Upper lobe of right lung (tissue), 1 donor: Measurements from ENCODE around the gene CCDC63. TPM values are rescaled to one million over a fixed set of nuclear protein-coding genes. Genes with fewer than 3 reads are reported as not detected.

Experiments
- ATAC-seq: fragments of 200-7000 bp; cut with Tn5 transposase; one replicate; pipeline ENCODE4 v1.9.1; 2020; ENCODE audit warnings: mild to moderate bottlenecking, moderate library complexity
- DNase-seq: peaks from one replicate; pipeline ENCODE4 v3.0.0-alpha.2; 2020
- H3K27ac ChIP-seq: fragments of 200-600 bp; one replicate; pipeline ENCODE4 v1.8.0; 2022
- H3K27me3 ChIP-seq: fragments of 200-600 bp; one replicate; pipeline ENCODE4 v1.8.0; 2022; ENCODE audit warnings: mild to moderate bottlenecking
- H3K36me3 ChIP-seq: fragments of 200-600 bp; one replicate; pipeline ENCODE4 v1.8.0; 2022
- H3K4me1 ChIP-seq: fragments of 200-600 bp; one replicate; pipeline ENCODE4 v1.8.0; 2022
- H3K4me3 ChIP-seq: fragments of 200-600 bp; one replicate; pipeline ENCODE4 v1.8.0; 2022; ENCODE audit warnings: mild to moderate bottlenecking
- H3K9me3 ChIP-seq: fragments of 200-600 bp; one replicate; pipeline ENCODE4 v1.8.0; 2022
- intact Hi-C: fragments of 100-400 bp; cut with DNase I; formaldehyde crosslinking; loops from one replicate; pipeline ENCODE4 v1.11.0; 2022
- total RNA-seq: library from RNA; stranded (reverse); fragmentation: NEBNext Ultra II Directional; extraction: Animal tissue kit (Norgen Biotek cat#: 25700); gene quantifications from one replicate; pipeline ENCODE4 v1.2.1, GENCODE V29; 2021
- TF ChIP-seq, protein P1 (sequence below): fragments of 200-600 bp; IDR thresholded peaks from one replicate; pipeline ENCODE4 v1.8.0; 2022; ENCODE audit warnings: antibody characterized with exemption
- donor health status: DM: no; HTN: yes; CAD: no; lungs with severe emphysema.

Gene CCDC63
- total RNA-seq, 1 donor from 2014 or later, result not detected

DNA sequence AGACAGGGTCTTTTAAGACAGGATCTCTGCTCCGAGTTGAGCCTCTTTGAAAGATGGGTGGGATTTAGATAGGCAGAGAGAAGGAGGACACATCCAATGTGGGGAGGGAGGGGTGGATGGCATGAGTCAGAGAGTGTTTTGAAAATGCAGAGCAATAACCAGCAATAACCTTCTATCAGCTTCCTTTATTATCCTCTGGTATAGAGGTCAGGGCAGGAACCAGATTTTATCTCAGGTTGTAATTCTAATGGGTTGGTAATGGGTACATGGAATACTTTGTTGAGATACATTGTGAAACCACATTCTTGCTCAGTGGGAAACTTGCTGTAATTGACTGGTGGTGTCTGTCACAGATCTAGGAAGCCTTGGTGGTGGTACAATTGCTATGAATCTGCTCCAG, 37.6 kb upstream of the CCDC63 start:
- no peaks in the 10 kb centered on the region for H3K4me1 ChIP-seq
- DNase-seq, result no peak
- no peaks in the 10 kb centered on the region for H3K27me3 ChIP-seq
- peak; percentile 33 for ATAC-seq
- H3K4me3 ChIP-seq, result no peak overlapping the region
- intact Hi-C loops, result no loop called here
- no peak overlapping the region for H3K27ac ChIP-seq
- H3K9me3 ChIP-seq, result peaks cover 4% of the 10 kb centered on the region
- TF ChIP-seq, protein P1, sequence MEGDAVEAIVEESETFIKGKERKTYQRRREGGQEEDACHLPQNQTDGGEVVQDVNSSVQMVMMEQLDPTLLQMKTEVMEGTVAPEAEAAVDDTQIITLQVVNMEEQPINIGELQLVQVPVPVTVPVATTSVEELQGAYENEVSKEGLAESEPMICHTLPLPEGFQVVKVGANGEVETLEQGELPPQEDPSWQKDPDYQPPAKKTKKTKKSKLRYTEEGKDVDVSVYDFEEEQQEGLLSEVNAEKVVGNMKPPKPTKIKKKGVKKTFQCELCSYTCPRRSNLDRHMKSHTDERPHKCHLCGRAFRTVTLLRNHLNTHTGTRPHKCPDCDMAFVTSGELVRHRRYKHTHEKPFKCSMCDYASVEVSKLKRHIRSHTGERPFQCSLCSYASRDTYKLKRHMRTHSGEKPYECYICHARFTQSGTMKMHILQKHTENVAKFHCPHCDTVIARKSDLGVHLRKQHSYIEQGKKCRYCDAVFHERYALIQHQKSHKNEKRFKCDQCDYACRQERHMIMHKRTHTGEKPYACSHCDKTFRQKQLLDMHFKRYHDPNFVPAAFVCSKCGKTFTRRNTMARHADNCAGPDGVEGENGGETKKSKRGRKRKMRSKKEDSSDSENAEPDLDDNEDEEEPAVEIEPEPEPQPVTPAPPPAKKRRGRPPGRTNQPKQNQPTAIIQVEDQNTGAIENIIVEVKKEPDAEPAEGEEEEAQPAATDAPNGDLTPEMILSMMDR, result no peak
- no peaks in the 10 kb centered on the region for H3K36me3 ChIP-seq

DNA sequence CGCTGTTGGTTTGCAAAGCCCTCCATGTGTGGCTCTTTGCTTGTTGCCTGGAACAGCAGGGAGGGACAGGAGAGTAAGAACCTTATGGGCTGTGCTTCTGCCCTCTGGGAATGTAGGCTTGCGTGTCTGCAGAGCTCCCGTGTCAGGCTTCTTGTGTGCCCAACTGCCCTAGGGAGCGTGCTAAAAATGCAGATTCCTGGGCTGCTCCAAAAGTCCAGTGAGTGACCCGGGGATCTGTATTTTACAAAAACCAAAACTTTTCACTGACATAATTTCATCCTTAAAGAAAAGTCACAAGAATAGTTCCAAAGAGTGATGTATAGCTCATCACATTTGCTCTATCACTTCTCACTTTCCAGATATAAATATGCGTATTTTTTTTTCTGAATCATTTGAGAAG, 34.8 kb upstream of the CCDC63 start:
- Histone ChIP-seq H3K27ac (no peak overlapping the region), H3K27me3 (no peaks in the 10 kb centered on the region), H3K36me3 (no peaks in the 10 kb centered on the region), H3K9me3 (no peaks in the 10 kb centered on the region), H3K4me3 (no peak overlapping the region), H3K4me1 (no peaks in the 10 kb centered on the region)
- ATAC-seq (no peak), DNase-seq (no peak)
- TF ChIP-seq, protein P1, result no peak
- intact Hi-C loops, result no loop called here

DNA sequence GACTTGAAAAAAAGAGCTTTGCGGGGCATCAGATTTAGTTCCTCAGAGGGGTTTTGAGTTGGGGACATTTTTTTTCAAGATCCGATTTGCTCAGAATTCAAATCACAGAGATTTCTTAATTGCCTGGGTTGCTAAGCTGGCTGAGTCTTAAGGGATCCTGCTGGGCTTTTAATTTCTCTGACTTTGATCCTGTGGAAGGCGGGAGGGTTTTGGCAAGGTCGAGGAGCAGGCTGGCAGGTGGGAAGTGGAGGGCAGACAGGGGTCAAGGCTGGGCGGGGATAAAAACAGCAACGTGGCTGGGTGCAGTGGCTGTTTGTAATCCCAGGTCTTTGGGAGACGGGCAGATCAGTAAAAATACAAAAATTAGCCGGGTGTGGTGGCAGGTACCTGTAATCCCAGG, 33.5 kb upstream of the CCDC63 start:
- ATAC-seq, result no peak
- Histone ChIP-seq H3K27ac (no peak overlapping the region), H3K9me3 (no peaks in the 10 kb centered on the region), H3K36me3 (no peaks in the 10 kb centered on the region), H3K4me1 (no peaks in the 10 kb centered on the region), H3K4me3 (no peak overlapping the region), H3K27me3 (no peaks in the 10 kb centered on the region)
- intact Hi-C loops, result no loop called here
- TF ChIP-seq, protein P1, result no peak
- no peak for DNase-seq

DNA sequence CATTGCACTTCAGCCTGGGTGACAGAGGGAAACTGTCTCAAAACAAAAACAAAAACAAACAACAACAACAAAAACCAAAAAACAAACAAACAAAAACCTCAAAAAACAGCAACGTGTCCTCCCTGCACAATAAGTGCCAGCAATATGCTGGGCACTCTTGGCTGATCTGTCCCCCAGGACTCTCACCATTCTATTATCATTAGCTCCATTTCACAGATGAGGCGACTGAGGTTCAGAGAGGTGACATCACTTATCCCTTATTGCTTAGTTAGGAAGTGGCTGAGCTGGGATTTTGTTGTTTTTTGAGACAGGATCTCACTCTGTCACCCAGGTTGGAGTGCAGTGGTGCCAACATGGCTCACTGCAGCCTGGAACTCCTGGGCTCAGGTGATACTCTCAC, 33.0 kb upstream of the CCDC63 start:
- DNase-seq (no peak), ATAC-seq (no peak)
- Histone ChIP-seq H3K4me1 (no peaks in the 10 kb centered on the region), H3K27ac (no peak overlapping the region), H3K27me3 (no peaks in the 10 kb centered on the region), H3K4me3 (no peak overlapping the region), H3K36me3 (no peaks in the 10 kb centered on the region), H3K9me3 (no peaks in the 10 kb centered on the region)
- intact Hi-C loops, result no loop called here
- TF ChIP-seq, protein P1, result no peak

DNA sequence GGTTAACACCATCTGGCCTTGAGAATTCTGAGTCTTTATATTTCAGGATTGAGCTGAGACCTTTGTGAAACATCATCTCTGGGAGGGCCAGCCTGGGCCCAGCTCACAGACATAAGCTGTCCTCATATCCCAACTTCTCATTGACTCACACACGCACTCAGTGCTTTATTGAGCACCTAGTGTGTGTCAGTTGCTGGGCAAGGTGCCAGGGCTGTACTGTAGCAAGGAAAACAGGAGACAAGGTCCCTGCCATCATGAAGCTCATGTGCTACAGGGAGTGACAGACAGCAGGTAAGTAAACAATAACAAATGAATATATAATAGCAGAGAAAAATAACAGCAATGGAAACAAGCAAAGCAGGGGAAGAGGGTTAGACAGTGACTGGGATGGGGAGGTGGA, 30.5 kb upstream of the CCDC63 start:
- TF ChIP-seq, protein P1, result no peak

DNA sequence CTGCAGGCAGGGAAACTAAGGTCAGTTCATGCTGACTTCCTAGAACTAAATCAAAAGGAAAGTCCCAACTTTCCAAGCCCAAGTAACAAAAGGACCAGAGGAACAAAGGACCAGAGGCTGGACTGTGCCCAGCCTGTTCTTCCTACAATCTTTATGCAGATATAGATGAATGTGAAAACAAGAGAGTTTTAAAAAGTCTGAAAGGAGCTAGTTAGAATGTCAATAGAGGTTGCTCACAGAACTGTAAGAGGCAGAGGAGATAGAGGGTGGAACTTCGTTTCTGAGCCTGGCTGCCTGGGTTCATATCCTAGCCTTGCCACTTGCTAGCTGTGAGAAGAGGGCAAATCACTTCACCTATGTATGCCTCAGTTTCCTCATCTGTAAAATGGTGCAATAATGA, 30.0 kb upstream of the CCDC63 start:
- intact Hi-C loops, result no loop called here
- H3K4me1 ChIP-seq, result no peaks in the 10 kb centered on the region
- TF ChIP-seq, protein P1, result no peak
- DNase-seq, result no peak
- H3K4me3 ChIP-seq, result no peak overlapping the region
- H3K27me3 ChIP-seq, result no peaks in the 10 kb centered on the region
- H3K27ac ChIP-seq, result no peak overlapping the region
- no peaks in the 10 kb centered on the region for H3K9me3 ChIP-seq
- no peaks in the 10 kb centered on the region for H3K36me3 ChIP-seq
- no peak for ATAC-seq

More for the DNA sequence above, 30.5 kb upstream of the CCDC63 start:
- no peaks in the 10 kb centered on the region for H3K36me3 ChIP-seq
- no peaks in the 10 kb centered on the region for H3K9me3 ChIP-seq
- DNase-seq (no peak), ATAC-seq (no peak)
- intact Hi-C loops, result no loop called here
- no peaks in the 10 kb centered on the region for H3K4me1 ChIP-seq
- H3K27me3 ChIP-seq, result no peaks in the 10 kb centered on the region
- no peak overlapping the region for H3K27ac ChIP-seq
- H3K4me3 ChIP-seq, result no peak overlapping the region
